ENCODE results near the gene CDK4.

GRCh38 chr12:57745485-57745881 is 6.6 kb downstream of the CDK4 start:
- TF ChIP-seq CTCF (IDR thresholded peaks at IDR 0.05 in 8 of 11, conservative IDR thresholded peaks at IDR 0.05 in 3 of 11) (no peak), POLR2A (IDR thresholded peaks at IDR 0.05) (no peak), POLR2AphosphoS5 (IDR thresholded peaks at IDR 0.05) (no peak)

All from spleen (tissue), 7 donors.